ENCODE results near the gene ANKRD29.
A peak's percentile ranks its signal among the peaks of the same experiment; 100 is the strongest.
"Not testable (repeated sequence)": the region's sequence is repeated elsewhere in the genome, so short reads cannot be mapped to it uniquely, and the experiment has no call there.

ANKRD29 gene

DNA sequence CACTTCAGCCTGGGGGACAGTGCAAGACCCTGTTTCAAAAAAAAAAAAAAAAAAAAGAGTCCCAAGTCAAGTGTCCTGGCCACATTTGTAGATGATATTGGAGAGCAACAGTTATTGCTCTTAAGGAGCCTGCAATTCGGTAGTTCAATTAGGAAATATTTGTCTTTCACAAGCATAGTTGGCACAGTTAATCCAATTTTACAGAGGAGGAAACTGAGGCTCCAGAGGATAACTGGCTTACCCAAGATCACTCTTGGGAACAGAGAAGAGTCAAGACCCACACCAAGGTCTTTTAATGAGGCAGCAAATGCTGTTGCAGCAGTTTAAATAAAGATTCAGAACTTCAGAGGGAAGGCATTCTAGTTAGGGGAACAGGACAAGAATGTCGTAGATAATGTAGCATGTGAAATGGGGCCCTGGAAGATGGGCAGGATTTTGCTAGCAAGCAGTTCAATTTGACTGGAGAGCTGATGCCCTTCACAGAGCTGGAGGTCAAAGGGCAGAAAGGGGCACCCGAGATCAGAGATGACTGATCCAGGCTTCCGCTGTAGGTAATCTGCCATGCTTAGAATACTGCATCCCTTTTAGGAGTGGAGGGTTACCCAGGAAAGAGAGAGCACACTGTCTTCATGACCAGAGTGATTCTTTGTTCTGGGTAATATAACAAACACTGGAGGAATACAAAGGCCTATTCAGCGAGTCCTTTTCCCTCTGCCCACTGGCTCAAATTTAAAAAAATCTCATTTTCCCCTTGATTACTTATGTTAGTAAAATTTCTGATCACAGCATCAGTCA is 79.4 kb downstream of the ANKRD29 start:
- DNase-seq (ENCODE audit: low spot score) = no peak

DNA sequence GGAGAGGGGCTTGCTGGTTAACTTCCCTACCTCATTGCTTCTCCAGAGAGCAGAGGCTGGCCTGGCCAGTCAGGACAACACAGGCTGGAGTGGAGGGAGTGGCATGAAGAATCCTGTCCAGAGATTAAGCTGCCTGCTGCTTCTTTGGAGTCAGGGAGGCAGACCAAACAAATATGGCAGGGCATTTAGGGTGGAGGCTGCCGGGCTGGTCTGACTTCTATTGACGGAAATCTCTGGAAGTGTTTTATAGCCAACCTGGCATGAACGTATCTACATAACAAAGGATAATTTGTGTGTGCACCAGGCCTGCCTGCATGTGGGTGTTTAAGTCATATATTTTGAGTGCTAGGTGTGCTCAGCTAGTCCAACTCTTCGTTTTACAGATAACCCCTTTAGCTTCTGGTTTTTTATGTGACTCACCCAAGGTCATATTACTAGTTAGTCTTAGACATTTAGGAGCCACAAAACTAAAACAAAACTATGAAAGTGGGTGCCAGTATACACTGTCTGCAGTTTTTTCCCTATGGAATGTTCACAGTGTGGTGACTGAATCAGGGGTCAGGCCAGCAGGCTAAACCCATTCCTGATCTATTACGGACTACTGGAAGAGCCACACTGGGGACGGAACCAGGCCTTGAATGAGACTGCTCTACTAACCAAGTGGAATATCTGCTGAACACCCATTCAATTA is 81.9 kb downstream of the ANKRD29 start:
- DNase-seq (ENCODE audit: low spot score) = peak; percentile 40

DNA sequence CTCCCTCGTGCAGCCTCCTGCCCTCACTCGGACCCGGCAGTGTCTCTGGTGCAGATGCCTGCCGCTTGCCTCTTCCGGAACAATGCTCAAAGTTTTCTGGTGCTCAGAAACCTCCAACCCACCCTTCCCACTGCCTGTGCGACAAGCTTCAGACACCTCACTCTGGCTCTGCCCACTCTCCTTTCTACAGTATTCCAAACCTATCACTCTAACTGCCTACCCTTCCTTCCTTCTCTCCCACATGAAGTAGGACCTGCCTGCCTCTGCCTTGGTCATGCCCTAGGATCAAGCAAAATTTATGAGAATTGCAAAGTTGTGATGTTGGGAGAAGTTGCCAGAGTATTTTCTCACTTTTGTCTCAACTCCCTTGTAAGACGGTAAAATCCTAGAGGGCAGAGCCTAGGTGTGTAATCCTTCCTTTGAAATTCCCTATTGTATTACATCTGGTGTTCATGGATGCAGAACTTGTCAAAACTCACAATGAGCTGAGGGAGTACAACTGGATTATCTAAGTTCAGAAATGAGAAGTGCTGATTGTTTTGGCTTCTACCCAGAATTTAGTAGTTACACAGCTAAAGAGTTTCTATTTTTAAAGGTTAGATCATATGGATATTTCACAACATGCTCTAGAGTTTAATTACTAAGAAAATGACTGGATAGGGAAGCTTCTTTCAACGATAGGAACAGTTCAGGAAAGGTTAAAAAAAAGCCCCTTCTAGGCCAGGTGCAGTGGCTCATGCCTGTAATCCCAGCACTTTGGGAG is 83.6 kb downstream of the ANKRD29 start:
- DNase-seq (ENCODE audit: low spot score) = no peak

DNA sequence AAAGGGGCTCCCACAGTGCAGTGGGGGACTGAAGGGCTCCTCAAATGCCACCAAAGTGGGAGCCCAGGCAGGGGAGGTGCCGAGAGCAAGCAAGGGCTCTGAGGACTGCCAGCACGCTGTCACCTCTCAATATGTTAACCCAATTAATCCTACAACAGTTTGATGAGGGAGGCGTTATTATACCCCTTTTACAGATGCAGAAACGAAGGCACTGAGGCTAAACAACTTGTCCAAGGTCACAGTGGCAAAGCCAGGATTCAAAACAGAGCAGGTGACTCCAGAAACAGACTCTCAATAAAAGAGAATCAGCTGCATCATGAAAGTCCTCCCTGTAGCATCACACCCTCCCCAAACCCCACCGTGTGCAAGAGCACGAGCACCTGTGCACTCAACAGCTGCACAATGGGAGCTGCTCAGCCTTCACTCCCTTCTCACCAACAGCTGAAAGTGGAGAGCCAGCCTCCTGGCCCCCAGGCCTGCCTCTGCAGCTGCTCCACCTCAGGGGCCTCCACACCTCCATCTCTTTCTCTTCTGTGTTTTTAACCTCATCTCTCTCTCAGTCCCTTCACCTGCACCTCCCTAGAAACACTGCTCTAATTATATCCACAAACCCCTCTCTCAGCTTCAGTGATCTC is 84.5 kb downstream of the ANKRD29 start:
- DNase-seq (ENCODE audit: low spot score) = no peak

DNA sequence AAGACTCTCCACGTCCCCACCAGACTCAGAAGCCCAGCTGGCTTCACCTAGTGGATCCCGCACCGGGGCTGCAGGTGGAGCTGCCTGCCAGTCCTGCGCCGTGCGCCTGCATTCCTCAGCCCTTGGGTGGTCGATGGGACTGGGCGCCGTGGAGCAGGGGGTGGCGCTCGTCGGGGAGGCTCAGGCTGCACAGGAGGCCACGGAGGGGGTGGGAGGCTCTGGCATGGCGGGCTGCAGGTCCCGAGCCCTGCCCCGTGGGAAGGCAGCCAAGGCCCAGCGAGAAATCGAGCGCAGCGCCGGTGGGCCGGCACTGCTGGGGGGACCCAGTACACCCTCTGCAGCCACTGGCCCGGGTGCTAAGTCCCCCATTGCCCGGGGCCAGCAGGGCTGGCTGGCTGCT is 85.2 kb downstream of the ANKRD29 start:
- not testable (repeated sequence) for DNase-seq (ENCODE audit: low spot score)

DNA sequence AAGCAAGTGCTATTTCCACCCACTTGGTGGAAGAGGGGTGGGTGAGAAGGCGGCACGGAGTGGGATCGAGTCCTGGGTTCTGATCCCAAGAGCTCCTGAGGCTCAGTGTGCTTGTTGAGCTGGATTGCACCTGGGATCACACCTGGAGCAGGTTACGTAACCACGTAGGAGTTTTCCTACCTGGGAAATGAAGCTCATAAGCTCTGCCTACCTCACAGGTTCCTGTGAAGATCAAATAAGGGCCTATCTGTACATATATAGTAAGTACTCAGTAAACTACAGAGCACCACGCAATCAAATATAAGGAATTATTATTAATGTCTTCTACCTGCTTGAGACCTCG is 87.4 kb downstream of the ANKRD29 start:
- DNase-seq (ENCODE audit: low spot score) = no peak

DNA sequence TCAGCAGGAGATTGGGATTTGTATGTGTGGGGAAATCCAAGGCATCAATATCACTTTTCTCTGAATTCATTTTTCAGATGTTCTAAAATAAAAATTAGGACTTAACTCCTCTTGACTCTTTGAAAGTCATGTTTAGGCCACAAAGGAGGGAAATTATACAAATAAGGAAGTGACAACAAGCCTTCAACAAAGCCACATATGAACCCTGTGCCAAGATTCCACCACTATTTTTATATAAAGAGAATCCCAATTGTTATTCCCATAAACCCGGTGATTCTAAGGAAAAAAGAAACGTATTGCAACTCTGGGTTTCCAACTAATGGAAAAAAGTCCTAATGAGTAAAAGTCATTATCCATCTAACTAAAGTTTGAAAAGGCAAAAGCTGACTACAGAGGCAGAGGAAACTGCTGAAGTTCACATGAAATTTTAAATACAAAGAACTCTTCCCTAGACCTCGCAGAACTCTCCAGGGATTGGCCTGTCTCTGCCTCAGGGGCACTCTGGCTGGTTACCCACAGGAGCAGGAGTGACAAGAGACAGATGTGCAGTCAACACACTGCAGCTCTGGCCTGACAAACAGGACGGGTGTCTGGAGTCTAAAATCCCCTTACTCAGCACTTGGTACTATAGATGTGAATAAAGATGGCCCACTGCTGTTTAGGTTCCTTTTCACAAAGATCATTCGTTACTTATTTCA is 88.0 kb downstream of the ANKRD29 start:
- DNase-seq (ENCODE audit: low spot score) = no peak

DNA sequence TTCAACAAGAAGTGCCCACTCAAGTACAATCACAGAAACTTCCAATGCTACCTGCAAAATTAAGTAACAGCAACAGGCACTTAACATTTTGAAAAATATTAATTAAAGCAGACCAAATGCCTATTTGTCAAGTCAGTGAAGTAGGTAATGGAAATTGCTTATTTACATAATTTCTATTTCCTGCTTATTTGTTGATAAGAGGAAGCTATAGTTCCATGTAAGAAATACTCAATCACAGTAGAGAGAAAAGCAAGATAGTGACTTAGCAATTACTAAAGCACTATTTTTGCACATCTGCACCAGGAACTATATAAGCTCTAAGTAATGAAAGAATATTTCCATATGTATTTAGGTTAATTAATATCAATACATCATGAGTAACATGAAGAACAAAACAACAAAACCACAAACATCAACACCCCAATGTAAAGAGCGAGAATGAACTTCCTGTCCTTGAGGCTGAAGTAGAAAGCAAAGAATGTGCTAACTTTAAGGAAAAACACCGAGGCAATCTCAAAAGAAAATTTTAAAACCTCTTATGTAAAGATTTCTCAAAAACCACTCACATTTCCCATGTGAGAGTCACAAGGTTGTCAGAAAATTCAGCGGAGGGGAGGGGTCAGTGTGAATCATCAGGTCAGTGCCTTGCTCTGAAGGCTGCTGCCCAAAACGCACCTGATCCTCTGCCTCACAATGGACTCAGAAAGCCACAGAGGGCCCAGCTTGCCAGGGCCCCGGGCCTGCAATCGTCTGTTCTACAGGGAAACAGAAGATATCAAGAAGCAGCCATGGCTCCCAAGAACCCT is 88.9 kb downstream of the ANKRD29 start:
- DNase-seq (ENCODE audit: low spot score) = peak; percentile 63

DNA sequence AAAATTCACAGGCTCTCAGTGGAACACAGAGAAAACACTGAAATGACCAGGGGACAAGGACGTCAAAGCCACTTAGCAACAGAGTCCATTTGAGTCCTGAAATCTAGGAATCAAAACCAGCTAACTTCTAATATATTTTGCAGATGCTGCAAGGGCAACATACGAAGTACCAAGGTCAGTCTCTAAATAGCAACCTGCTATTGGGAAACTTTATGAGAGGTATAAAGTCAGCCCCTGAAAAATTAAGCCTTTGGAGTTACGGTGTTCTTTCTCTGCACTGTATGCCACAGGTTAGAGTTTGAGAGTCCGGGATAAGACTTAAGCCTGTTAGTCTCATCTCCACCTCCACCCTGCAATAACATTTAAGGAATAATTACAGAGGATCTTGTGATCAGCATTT is 89.7 kb downstream of the ANKRD29 start:
- no peak for DNase-seq (ENCODE audit: low spot score)

DNA sequence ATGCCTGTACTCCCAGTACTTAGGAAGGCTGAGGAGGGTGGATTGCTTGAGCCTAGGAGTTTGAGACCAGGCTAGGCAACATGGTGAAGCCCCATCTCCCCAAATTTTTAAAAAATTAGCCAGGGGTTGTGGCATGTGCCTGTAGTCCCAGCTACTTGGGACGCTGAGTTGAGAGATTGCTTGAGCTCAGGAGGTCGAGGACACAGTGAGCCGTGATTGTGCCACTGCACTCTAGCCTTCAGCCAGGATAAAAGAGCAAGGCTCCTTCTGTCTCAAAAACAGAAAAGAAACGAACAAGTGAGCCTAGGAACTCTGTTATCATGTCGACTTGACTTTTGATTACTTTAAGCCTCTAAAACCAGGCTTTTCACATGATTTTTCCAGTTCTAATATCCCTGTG is 90.1 kb downstream of the ANKRD29 start:
- no peak for DNase-seq (ENCODE audit: low spot score)

DNA sequence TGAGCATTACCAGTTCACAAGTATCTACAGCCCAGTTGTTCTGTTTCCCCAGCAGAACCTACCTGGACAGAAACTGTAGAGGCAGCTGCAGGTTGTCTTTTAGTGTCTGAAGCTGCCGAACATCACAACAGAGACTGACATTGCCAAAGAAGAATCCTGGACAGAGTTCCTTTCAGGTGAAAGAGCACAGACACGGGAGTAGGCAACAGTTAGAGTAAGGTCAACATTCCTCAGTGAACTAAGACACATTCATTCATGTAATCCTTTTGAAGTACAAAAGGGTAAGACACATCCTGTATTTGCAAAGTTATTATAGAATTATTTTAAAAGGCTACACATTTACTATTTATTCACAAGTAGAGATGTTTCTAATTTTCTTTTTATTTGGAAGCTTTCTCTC is 90.7 kb downstream of the ANKRD29 start:
- no peak for DNase-seq (ENCODE audit: low spot score)

DNA sequence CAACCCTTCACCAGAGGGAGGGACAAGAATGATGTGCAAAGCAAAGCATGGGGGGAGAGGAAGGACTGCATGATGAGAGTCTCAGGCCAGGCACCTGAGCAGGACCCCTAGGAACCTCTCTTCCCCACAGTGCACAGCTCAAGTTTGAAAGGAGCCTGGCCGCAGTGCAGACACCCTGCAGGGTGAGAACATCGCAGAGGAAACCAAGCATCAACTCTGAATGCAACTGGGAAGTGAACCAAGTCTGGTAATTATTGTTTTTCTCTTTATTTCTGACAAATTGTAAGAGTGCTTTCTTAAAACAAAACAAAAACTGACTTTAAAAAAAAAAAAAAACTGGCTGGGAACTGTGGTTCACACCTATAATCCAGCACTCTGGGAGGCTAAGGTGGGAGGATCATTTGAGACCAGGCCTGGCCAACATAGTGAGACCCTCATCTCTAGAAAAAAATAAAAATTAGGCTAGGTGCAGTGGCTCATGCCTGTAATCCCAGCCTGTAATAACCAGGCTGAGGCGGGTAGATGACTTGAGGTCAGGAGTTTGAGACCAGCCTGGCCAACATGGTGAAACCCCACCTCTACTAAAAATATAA is 91.7 kb downstream of the ANKRD29 start:
- no peak for DNase-seq (ENCODE audit: low spot score)

DNA sequence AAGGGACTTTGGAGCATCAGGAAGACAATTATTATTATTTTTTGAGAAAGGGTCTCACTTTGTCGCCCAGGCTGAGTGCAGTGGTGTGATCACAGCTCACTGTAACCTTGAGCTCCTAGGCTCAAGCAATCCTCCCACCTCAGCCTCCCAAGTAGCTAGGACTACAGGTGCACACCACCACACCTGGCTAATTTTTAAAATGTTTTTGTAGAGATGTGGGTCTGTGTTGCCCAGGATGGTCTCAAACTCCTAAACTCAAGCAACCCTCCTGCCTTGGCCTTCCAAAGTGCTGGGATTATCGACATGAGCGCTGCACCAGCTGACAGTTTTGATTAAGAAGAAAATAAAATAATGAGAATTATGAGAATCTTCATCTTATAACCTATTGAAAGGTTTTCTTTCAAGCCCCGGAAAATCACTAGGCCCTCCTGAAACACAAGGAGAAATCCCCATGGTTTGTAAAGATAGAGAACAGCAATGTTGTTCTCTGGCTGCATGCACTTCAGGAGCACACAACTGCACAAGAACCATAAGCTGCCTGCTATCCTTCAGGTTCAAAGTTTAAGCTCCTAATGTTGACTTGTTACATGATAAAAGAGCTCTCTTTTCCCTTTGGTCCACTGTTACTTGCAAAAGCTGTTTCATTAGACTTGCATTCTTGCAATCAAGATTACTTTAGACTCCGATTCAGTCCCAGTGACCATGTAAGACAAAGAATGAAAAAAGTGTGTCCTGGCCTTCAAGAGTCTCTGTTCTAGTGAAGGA is 93.2 kb downstream of the ANKRD29 start:
- DNase-seq (ENCODE audit: low spot score) = no peak

DNA sequence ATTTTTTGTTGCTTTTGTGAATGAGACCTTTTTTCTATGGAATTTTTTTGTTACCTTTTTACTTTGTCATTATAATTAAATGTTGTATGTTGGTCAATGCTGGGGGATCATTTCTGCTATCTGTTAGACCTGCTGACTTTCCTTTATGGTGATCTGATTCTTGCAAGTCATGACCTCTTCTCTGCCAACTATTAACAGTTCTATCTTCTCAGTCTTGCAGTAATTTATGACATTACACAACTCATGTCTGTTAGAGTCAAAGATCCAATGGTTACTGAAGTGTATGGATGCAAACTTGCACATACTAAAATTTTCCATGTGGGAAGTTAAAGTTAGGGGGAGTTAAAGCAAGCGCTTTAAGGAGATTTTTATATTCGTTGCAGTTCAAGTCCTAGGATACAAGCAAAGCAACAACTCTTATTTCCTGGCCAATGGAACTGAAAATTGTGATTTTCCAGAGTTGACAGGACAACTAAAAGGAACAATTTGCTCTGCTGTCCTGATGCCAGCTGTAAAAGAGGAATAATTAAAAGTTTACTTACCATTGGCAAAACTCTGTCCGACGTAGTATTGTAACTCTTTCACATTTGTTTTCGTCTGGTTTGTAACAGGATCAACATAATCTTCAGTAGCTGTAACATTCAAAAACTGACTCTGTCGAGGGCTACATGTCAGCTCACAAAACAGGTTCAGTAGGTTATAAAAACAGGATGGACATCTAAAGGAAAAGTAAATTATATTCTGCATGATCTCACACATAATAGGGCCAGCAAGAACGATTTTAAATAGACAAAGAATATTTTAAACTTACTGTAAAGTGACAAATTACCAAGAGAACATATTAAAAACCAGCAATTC is 94.2 kb downstream of the ANKRD29 start:
- no peak for DNase-seq (ENCODE audit: low spot score)

DNA sequence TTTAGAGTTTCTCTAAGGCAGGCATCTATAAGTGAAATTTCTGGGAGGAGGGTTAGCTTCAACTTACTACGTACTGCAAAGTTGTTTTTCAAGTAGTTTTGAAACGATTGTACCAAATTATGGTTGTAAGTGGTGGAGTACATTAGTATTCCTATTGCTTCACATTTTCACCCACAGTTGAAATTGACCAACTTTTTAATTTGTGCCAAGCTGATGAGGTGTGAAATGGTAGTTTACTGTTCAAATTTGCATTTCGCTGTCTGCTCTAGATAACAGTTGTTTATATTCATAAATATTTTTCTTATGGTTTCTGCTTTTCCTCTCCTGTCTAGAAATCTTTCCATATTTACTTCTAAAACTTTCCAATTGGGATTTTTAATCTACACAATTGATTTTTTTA is 95.0 kb downstream of the ANKRD29 start:
- no peak for DNase-seq (ENCODE audit: low spot score)

DNA sequence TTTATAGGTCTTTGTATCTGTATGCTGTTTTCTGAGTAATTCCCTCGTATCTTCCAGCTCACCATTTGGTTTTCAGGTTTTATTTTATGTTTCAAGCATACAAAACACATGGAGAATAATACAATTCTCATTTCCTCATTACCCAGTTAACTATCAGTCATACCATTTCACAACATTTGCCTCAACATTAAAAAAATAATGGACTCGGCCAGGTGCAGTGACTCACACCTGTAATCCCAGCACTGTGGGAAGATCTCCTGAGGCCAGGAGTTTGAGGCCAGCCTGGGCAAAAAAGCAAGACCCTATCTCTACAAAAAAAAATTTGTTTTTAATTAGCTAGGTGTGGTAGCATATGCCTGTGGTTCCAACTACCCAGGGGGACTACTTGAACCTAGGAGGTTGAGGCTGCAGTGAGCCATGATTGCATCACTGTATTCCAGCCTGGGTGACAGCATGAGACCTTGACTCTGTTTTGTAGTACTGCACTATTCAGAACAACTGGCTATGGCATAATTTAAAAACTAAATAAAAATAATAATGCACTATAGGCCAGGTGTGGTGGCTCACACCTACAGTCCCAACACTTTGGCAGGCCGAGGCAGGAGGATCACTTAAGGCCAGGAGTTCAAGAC is 96.7 kb downstream of the ANKRD29 start:
- peak; percentile 49 for DNase-seq (ENCODE audit: low spot score)

DNA sequence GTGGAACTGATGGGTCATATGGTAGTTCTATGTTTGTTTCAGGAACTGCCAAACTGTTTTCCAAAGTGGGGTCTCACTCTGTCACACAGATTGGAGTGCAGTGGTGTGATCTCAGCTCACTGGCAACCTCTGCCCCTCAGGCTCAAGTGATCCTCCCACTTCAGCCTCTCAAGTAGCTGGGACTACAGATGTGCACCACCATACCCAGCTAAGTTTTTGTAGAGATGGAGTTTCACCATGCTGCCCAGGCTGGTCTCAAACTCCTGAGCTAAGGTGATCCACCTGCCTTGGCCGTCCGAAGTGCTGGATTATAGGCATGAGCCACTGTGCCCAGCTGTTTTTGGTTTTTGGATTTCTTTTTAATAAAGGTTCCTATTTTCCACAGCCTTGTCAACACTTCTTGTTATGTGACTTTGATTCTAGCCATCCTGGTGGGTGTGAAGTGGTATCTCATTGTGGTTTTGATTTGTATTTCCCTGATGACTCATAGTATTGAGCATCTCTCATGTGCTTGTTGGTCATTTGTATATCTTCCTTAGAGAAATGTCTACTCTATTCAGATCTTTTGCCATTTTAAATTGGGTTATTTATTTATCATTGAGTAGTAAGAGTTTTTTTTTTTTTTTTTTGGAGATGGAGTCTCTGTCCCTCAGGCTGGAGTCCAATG is 99.2 kb downstream of the ANKRD29 start:
- peak; percentile 82 for DNase-seq (ENCODE audit: low spot score)

DNA sequence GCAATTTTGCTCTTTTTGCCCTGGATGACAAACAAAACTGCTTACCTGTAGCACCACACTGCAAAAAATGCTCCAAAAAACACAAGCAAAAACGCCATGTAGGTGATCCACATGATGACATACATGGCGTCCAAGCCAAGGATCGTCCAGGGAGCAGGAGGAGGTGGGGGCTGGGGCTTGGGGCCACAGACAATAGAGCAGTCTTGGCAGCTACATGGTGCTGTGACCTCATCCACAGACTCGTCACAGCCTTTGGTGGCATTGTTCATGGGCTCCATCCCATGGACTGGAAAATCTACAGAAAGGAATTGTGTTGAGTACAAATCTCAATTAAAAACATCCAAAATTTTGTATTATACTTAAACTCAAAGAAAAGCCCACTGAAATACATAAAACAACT is 102.5 kb downstream of the ANKRD29 start:
- DNase-seq (ENCODE audit: low spot score) = no peak
